Measurements from ENCODE around the gene TMIGD1. TPM values are rescaled to one million over a fixed set of nuclear protein-coding genes. Genes with fewer than 3 reads are reported as not detected.
"Not testable (repeated sequence)": the region's sequence is repeated elsewhere in the genome, so short reads cannot be mapped to it uniquely, and the experiment has no call there.

The TMIGD1 gene
- total RNA-seq, 1 experiment from 2014 or later: not detected

DNA sequence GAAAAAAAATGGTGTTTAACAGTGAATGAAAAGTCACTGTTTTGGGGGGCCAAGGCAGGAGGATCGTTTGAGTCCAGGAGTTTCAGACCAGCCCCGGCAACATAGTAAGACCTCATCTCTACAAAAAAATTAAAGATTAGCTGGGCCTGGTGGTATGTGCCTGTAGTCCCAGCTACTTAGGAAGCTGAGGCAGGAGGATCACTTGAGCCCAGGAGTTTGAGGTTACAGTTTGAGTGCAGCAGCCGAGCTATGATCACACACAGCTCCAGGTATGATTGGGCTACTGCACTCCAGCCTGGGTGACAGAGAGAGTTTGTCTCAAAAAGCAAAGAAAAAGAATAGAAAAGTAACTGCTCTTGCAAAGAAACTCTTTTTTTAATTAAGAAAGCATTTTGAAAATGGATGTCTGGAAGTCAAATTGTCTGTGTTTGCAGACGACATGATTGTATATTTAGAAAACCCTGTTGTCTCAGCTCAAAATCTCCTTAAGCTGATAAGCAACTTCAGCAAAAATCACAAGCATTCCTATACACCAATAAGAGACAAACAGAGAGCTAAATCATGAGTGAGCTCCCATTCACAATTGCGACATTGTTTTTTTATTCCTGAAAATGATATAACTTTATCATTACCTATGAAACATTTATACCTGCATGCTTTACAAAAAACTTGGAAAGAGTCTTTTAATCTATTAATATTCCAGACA lies 24.4 kb upstream of the TMIGD1 start:
- DNase-seq (ENCODE audit: low read depth): no peak

DNA sequence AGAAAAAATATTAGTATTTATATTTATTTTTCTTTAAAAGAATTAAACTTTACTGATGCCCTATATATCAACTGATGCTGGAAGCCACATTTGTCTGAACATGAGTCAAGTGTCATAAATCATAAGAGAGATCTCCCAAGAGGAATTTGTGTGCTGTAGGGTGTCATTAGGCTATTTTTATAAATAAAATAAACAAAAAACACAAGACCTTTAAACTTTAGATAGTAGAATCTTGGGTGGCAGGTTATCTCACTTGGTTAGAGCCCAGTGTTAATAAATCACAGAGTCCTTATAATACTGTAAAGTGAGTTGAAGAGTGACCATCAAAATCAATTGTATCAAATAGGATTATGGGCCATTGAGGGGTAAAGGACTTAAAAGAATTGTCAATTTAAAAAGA lies 23.6 kb upstream of the TMIGD1 start:
- DNase-seq (ENCODE audit: low read depth): no peak

GRCh38 chr17:30354701-30355100 lies 20.8 kb upstream of the TMIGD1 start:
- no peak for DNase-seq (ENCODE audit: low read depth)

GRCh38 chr17:30352240-30352814 lies 18.5 kb upstream of the TMIGD1 start:
- DNase-seq (ENCODE audit: low read depth): no peak

DNA sequence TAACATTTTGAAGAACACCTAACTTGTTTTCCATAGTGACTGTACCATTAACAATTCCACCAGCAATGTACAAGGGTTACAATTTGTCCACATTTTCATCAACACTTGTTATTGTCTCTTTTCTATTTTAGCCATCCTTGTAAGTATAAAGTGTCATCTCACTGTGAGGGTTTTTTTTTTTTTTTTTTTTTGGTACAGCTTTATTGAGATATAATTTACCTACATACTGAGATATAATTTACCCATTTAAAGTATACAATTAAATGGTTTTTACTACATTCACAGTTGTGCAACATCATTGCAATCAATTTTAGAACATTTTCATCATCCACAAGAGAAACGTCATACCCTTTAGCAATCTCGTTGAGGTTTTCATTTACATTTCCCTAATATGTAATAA lies 17.9 kb upstream of the TMIGD1 start:
- no peak for DNase-seq (ENCODE audit: low read depth)

- DNase-seq (ENCODE audit: low read depth): not testable (repeated sequence)
Measured at GRCh38 chr17:30351263-30351662, 17.4 kb upstream of the TMIGD1 start.

GRCh38 chr17:30349252-30349651 lies 15.4 kb upstream of the TMIGD1 start:
- no peak for DNase-seq (ENCODE audit: low read depth)

DNA sequence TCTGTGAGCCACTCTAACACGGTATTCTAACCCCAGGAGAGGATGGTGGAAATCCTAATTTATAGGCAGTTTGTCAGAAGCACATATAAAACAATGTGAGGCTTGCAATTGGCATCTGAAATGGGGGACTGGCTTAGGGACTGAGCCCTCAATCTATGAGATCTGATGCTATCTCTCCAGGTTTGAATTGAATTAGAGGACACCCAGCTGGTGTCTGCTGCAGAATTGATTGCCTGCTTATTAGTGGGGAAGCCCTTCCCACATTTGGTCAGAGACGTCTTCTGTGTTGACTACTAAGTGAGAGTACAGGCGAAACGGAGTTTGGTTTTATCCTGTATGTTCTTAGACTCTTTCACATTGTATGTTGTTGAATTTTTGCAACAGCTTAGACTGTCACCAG lies 13.6 kb upstream of the TMIGD1 start:
- no peak for DNase-seq (ENCODE audit: low read depth)

DNA sequence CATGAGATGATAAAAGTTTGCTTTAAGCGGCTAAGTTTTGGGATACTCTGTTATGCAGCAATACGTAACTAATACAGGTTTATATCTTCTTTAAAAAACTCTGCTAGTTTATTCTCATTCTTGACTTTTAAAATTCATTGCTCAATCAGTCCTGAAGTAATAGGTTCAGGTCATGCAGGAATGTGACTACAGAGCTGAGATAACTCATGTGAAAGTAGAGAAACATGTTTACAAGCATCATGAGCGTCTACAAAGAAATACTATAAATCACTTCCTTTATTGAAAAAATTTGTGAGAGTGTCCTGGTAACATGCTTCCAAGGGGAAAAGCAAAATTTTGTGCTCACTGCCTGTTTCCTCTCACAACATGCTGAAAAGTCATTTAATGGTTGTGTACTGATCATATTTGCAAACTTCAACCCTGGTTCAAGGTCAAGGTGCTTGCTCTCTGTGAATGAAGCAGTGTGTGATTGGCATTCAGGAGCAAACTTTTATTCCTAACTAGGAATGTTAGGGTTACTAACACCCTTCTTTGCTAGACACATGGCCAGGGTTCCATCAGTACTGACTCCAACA lies 12.5 kb upstream of the TMIGD1 start:
- no peak for DNase-seq (ENCODE audit: low read depth)

DNA sequence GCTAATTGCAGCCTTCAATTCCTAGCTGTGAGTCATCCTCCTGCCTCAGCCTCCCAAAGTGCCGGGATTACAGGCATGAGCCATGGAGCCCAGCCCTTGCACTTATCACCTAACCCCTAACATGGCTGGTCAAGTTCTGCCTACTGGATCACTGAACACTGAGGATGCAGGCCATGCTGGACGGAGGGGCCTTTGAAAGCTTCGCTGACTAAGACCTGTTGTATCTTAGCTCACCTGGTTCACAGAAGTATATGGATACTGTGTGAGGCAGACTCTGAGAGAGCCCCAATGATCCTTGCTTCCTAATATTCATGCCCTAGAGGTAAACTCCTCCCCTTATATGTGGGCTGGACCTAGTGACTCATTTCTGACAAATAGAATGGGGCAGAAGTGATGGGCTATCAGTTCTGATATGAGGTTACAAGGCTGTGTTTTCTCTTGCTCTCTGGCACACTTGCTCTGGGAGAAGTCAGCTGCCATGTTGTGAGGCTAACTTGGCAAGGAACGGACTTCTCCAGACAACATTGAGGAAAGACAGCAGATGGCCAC lies 11.7 kb upstream of the TMIGD1 start:
- DNase-seq (ENCODE audit: low read depth): no peak

DNA sequence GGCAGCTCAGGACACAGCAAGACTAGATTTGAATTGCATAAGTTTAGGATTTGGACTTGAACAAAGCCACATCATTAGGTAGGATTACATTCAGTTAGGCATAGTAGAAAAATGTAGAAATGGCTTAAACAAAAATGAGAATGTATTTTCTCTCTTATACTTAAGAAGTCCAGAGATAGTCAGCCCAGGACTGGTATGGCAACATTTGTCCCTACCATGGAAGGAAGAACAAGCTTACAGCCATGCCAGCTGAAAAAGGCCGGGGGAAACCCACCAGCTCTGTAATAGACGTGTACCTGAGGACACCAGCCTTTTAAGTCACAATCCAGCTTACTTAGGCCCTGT lies 11.2 kb upstream of the TMIGD1 start:
- no peak for DNase-seq (ENCODE audit: low read depth)

DNA sequence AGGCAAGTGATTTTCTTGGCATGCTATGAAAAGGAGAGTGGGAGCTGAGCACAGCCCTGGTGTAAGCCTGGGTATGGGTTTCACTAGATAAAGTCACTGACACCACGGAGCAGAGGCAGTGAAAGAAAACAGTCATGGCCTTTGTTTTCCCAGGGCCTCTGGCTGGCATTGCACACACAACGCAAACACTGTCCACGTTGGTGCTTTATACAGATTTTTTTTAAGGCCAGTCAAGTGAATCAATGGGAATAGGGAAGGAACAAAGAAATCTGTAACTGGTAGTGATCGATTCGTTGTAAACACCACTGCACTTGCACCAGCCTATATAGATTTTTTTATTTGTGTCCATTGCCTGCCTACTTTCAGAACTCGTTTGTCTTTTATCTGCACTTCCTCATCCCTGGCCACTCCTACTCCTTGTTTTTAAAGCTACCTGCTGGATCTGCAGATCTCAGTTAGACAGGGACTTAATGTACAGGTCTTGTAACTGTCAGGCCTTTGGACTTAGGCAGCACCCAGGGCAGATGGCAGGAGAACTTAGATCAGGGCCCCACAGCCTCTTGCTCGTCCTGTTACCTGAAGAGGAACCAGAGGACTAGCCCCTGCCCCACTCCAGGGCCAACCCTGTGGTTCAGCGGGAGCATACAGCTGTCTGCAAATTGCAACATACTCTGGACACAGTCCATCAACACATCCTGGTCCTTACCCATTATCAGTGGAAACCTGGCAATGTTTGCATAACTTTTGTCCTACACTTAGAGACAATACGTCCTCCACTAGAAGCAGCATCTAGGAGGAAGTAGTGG lies 10.6 kb upstream of the TMIGD1 start:
- DNase-seq (ENCODE audit: low read depth): peak; percentile 70

- no peak for DNase-seq (ENCODE audit: low read depth)
Measured at GRCh38 chr17:30343796-30344195, 9.9 kb upstream of the TMIGD1 start.

GRCh38 chr17:30343244-30343643 lies 9.4 kb upstream of the TMIGD1 start:
- DNase-seq (ENCODE audit: low read depth): not testable (repeated sequence)

- no peak for DNase-seq (ENCODE audit: low read depth)
Measured at GRCh38 chr17:30341703-30342249, 7.9 kb upstream of the TMIGD1 start.

- no peak for DNase-seq (ENCODE audit: low read depth)
Measured at GRCh38 chr17:30340801-30341356, 7.0 kb upstream of the TMIGD1 start.

DNA sequence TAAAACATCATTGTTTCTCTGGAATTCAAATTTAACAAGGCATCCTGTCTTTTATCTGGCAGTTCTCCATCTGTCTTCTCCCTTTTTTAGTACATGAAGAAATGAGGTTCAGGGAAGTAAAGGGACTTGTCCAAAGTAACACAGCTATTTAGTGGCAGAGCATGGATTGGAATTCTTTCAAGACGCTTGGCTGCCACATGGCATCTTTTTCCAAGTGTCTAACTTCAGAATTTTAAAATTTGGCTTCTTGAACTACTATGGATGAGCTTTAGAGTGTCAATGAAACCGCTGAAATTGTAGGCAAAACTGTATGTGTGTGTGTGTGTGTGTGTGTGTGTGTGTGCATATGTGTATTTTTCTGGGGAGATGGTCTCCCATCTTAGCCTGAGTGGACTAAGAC lies 5.2 kb upstream of the TMIGD1 start:
- no peak for DNase-seq (ENCODE audit: low read depth)

DNA sequence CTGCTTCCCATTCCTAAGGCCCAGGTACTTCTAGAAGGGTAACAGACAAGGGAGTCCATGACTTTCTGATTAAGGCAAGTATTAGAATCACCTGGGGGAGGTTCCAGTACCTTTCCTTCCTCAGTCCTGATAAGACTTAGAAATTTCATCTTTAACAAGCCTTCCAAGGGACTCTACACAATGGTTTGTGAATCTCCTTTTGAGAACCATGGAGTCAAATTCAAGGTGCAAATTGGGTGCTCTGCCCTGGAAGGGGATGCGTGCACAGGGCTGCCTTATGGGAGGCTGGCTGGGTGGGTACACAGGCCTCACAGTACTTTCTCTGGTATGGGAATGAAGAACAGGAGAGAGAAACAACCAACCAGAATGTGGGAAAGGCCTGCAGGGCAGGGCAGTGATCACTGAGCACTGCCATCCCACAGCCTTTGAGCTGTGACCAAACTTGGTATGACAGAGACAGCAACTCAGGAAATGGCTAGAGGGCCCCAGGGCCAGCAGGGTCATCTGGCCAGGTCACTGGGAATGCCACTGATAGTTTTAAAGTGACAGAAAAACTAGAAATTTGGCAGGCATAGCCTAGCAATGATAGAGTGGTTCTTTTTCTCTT lies 3.6 kb upstream of the TMIGD1 start:
- no peak for DNase-seq (ENCODE audit: low read depth)

DNA sequence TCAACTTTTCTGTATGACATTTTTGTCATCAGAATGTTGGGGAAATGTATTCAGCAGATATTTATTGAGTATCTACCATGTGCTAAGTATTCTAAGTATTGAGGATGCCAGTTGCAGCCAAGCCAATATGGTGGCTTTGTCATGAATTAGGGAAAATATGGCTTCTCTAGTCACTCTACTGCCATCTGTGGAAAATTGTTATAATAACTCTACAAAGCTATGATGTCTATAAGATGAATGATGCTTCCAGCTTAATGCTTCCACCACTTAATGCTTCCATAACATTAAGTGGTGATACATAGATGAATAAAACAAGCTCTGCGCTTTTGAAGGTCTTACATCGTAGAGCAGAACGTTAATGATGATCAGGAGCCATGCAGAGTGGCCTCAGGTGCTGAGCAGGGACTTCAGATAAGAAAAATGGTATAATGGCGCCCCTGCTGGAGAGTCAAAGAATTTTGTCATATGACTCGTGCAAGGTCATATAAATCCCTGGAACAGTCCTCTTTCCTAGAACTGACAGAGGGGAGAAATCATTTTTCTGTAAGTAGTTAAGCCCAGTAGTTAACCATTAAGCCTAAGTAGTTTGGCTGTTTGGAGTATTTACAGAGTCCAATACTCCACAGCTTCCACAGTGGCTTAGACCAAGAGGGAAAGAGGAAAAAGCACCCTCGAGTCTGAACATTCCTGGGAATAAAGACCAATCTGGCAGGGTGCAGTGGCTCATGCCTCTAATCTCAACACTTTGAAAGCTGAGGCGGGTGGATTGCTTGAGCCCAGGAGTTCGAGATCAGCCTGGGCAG lies 2.7 kb upstream of the TMIGD1 start:
- DNase-seq (ENCODE audit: low read depth): peak; percentile 58

DNA sequence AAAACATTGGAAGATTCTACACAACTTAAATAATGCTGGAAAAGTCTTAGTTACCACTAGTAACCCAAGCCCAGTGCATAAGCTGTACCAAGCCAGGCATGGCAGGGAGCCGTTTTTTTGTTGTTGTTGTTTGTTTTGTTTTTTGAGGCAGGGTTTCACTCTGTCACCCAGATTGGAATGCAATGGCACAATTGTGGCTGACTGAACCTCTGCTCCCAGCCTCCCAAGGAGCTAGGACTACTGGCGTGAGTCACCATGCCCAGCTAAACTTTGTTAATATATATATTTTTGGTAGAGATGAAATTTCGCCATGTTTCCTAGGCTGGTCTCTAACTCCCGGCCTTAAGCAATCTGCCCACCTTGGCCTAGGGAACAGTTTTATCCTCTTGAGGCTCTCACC lies 564 bp upstream of the TMIGD1 start:
- DNase-seq (ENCODE audit: low read depth): peak; percentile 43
